SU-DHL-6 (cell line): ENCODE measurements around the gene GAREM1.
A peak's percentile ranks its signal among the peaks of the same experiment; 100 is the strongest.

Source experiments
- H2AFZ ChIP-seq: fragments of 200-600 bp; sonication (generic); 2 replicates; pipeline ENCODE4 v1.6.1; 2014; ENCODE audit warnings: low read depth, mild to moderate bottlenecking, moderate library complexity, mixed read lengths, antibody characterized with exemption, low read length; ENCODE audit not compliant: severe bottlenecking
- H3F3A ChIP-seq: fragments of 200-600 bp; shearing (Covaris generic); 2 replicates; pipeline ENCODE4 v1.6.0; 2016; ENCODE audit warnings: antibody characterized with exemption, mild to moderate bottlenecking; ENCODE audit not compliant: insufficient read depth
- H3K27ac ChIP-seq: fragments of 200-600 bp; sonication (generic); 2 replicates; pipeline ENCODE4 v1.5.1; 2016; ENCODE audit warnings: low read depth, mild to moderate bottlenecking, low read length, moderate library complexity, mixed read lengths
- H3K27me3 ChIP-seq: fragments of 200-600 bp; sonication (generic), shearing (Covaris generic); 2 replicates; pipeline ENCODE4 v1.6.0; 2014; ENCODE audit warnings: mild to moderate bottlenecking, low read length
- H3K36me3 ChIP-seq: fragments of 200-600 bp; sonication (generic); 2 replicates; pipeline ENCODE4 v1.6.1; 2014; ENCODE audit warnings: mild to moderate bottlenecking, low read length, mixed read lengths
- H3K4me2 ChIP-seq: fragments of 300-600, 200-600 bp; shearing (Covaris generic), sonication (generic); 2 replicates; pipeline ENCODE4 v1.6.0; 2014; ENCODE audit warnings: low read length, low read depth, mild to moderate bottlenecking; ENCODE audit not compliant: poor library complexity, severe bottlenecking
- H3K4me3 ChIP-seq: fragments of 200-600 bp; sonication (generic); 2 replicates; pipeline ENCODE4 v1.5.1; 2014; ENCODE audit warnings: antibody characterized with exemption, low read length, mild to moderate bottlenecking, mixed read lengths; ENCODE audit not compliant: insufficient read depth, poor library complexity, severe bottlenecking
- H3K79me2 ChIP-seq: fragments of 200-600 bp; sonication (generic); 2 replicates; pipeline ENCODE4 v1.6.1; 2014; ENCODE audit warnings: mild to moderate bottlenecking, low read length, moderate library complexity; ENCODE audit not compliant: insufficient read depth
- H3K9ac ChIP-seq: fragments of 200-600 bp; sonication (generic); 2 replicates; pipeline ENCODE4 v1.7.0; 2014; ENCODE audit warnings: mild to moderate bottlenecking, low read length
- H3K9me2 ChIP-seq: fragments of 200-600 bp; sonication (generic); replicated peaks from 2 replicates; pipeline ENCODE4 v1.6.1; 2014; ENCODE audit warnings: low read length; ENCODE audit not compliant: insufficient read depth
- H3K9me3 ChIP-seq: fragments of 200-600 bp; sonication (generic); 2 replicates; pipeline ENCODE4 v1.6.1; 2014; ENCODE audit warnings: low read length, mixed read lengths; ENCODE audit not compliant: insufficient read depth
- H4K20me1 ChIP-seq: fragments of 200-600 bp; sonication (generic); 2 replicates; pipeline ENCODE4 v1.6.1; 2014; ENCODE audit warnings: low read depth, mild to moderate bottlenecking, antibody characterized with exemption, low read length, moderate library complexity, mixed read lengths
- CTCF ChIP-seq: fragments of 200-600 bp; sonication (generic); IDR thresholded peaks from one replicate; pipeline ENCODE4 v1.5.1; 2017; ENCODE audit warnings: antibody characterized with exemption, mild to moderate bottlenecking, low read length, moderate library complexity; ENCODE audit not compliant: insufficient read depth, poor library complexity, severe bottlenecking
- EZH2phosphoT487 ChIP-seq: fragments of 200-600 bp; sonication (generic), shearing (Covaris generic); conservative IDR thresholded peaks from 2 replicates; pipeline ENCODE4 v1.6.1; 2018; ENCODE audit warnings: mild to moderate bottlenecking, antibody characterized with exemption, low read length, moderate library complexity, mixed read lengths

Gene GAREM1

GRCh38 chr18:32271672-32272208 lies 198.9 kb downstream of the GAREM1 start:
- Histone ChIP-seq H3K9me2 (no peaks in the 10 kb centered on the region), H3K4me2 (no peak overlapping the region), H3K4me3 (no peak overlapping the region), H4K20me1 (no peaks in the 10 kb centered on the region), H3K9me3 (no peaks in the 10 kb centered on the region), H3K79me2 (no peaks in the 10 kb centered on the region), H3K36me3 (no peaks in the 10 kb centered on the region), H3F3A (no peaks in the 10 kb centered on the region), H3K27me3 (0 out of 2 replicates have a peak, but pooled peaks cover 3% of the 10 kb centered on the region), H3K27ac (no peak overlapping the region), H2AFZ (no peak overlapping the region), H3K9ac (no peak overlapping the region)
- no peak for TF ChIP-seq EZH2phosphoT487
- peak; percentile 90 for TF ChIP-seq CTCF

GRCh38 chr18:32270341-32270740 lies 200.3 kb downstream of the GAREM1 start:
- Histone ChIP-seq H3K79me2 (no peaks in the 10 kb centered on the region), H3K9me2 (no peaks in the 10 kb centered on the region), H3K9ac (no peak overlapping the region), H3K4me2 (no peak overlapping the region), H3K9me3 (no peaks in the 10 kb centered on the region), H3K27ac (no peak overlapping the region), H3K4me3 (no peak overlapping the region), H3K27me3 (0 out of 2 replicates have a peak, but pooled peaks cover 3% of the 10 kb centered on the region), H3F3A (no peaks in the 10 kb centered on the region), H2AFZ (no peak overlapping the region), H4K20me1 (no peaks in the 10 kb centered on the region), H3K36me3 (no peaks in the 10 kb centered on the region)
- no peak for TF ChIP-seq EZH2phosphoT487
- no peak for TF ChIP-seq CTCF

GRCh38 chr18:32267463-32267862 lies 203.2 kb downstream of the GAREM1 start:
- Histone ChIP-seq H3K9me2 (no peaks in the 10 kb centered on the region), H3K27me3 (0 out of 2 replicates have a peak, but pooled peaks cover 3% of the 10 kb centered on the region), H3K4me3 (no peak overlapping the region), H2AFZ (no peak overlapping the region), H3K79me2 (no peaks in the 10 kb centered on the region), H3K9me3 (no peaks in the 10 kb centered on the region), H3K4me2 (no peak overlapping the region), H3K36me3 (no peaks in the 10 kb centered on the region), H3F3A (no peaks in the 10 kb centered on the region), H3K9ac (no peak overlapping the region), H3K27ac (no peak overlapping the region), H4K20me1 (no peaks in the 10 kb centered on the region)
- TF ChIP-seq CTCF (no peak), EZH2phosphoT487 (no peak)
